HG02763 (cell line): ENCODE results near the gene ST8SIA6.
"Not testable (repeated sequence)": the region's sequence is repeated elsewhere in the genome, so short reads cannot be mapped to it uniquely, and the experiment has no call there.

ENCODE experiments used
- ATAC-seq: cut with Tn5 transposase; IDR thresholded peaks from one replicate; pipeline ENCODE4 v1.9.1; 2021; ENCODE audit warnings: mild to moderate bottlenecking, moderate library complexity; ENCODE audit not compliant: unreplicated experiment

The ST8SIA6 gene

GRCh38 chr10:17454161-17455014 is at the start of gene ST8SIA6:
TSS of gene ST8SIA6 (minus strand) at chr10:17454595. CDS start at chr10:17454255, 340 bp downstream.
- no peak for ATAC-seq

GRCh38 chr10:17503795-17504194 is 49.4 kb upstream of the ST8SIA6 start:
- ATAC-seq = no peak

- no peak for ATAC-seq
Measured at GRCh38 chr10:17502814-17503213, 48.4 kb upstream of the ST8SIA6 start.

GRCh38 chr10:17499014-17499413 is 44.6 kb upstream of the ST8SIA6 start:
- ATAC-seq = not testable (repeated sequence)

GRCh38 chr10:17497446-17498030 is 43.1 kb upstream of the ST8SIA6 start:
- ATAC-seq = no peak

GRCh38 chr10:17494626-17495260 is 40.3 kb upstream of the ST8SIA6 start:
- no peak for ATAC-seq

GRCh38 chr10:17488848-17489247 is 34.5 kb upstream of the ST8SIA6 start:
- no peak for ATAC-seq

- no peak for ATAC-seq
Measured at GRCh38 chr10:17483079-17483478, 28.7 kb upstream of the ST8SIA6 start.

GRCh38 chr10:17479822-17480221 is 25.4 kb upstream of the ST8SIA6 start:
- ATAC-seq = no peak

- no peak for ATAC-seq
Measured at GRCh38 chr10:17479015-17479615, 24.7 kb upstream of the ST8SIA6 start.

GRCh38 chr10:17476073-17476472 is 21.7 kb upstream of the ST8SIA6 start:
- no peak for ATAC-seq

- no peak for ATAC-seq
Measured at GRCh38 chr10:17475661-17476060, 21.3 kb upstream of the ST8SIA6 start.

GRCh38 chr10:17474595-17475323 is 20.4 kb upstream of the ST8SIA6 start:
- ATAC-seq = no peak

- no peak for ATAC-seq
Measured at GRCh38 chr10:17473228-17473950, 19.0 kb upstream of the ST8SIA6 start.

- ATAC-seq = no peak
Measured at GRCh38 chr10:17472481-17473227, 18.3 kb upstream of the ST8SIA6 start.

- no peak for ATAC-seq
Measured at GRCh38 chr10:17470246-17470645, 15.9 kb upstream of the ST8SIA6 start.

- ATAC-seq = no peak
Measured at GRCh38 chr10:17465328-17466125, 11.1 kb upstream of the ST8SIA6 start.

GRCh38 chr10:17464545-17464944 is 10.2 kb upstream of the ST8SIA6 start:
- no peak for ATAC-seq

GRCh38 chr10:17460756-17461155 is 6.4 kb upstream of the ST8SIA6 start:
- no peak for ATAC-seq
